GM12878 (cell line): Measurements from ENCODE around the gene MAP7. TPM values are rescaled to one million over a fixed set of nuclear protein-coding genes. Genes with fewer than 3 reads are reported as not detected.

Source experiments
- ATAC-seq: fragments of 200-7000 bp; cut with Tn5 transposase; 3 replicates; pipeline ENCODE4 v1.9.1; 2020; ENCODE audit warnings: mild to moderate bottlenecking, moderate library complexity
- BruUV-seq: library from RNA; stranded (reverse); fragments of 400-500 nt; replicated peaks from 2 replicates; lab custom pipeline; 2021; lab: Mats Ljungman, UMichigan
- CTCF ChIA-PET: fragments of 300-600 bp; sonication (Branson Sonifier 250); formaldehyde crosslinking; extraction: SDS; loops from one replicate; lab custom pipeline; 2021; ENCODE audit warnings: inconsistent platforms; lab: Yijun Ruan, JAX
- POLR2A ChIA-PET: fragments of 350-600 bp; formaldehyde crosslinking; extraction: SDS; loops from one replicate; lab custom pipeline; 2021; ENCODE audit warnings: inconsistent platforms; lab: Charles Lee
- RAD21 ChIA-PET: fragments of 300-600 bp; sonication (Branson Sonifier 250); formaldehyde crosslinking; loops from one replicate; lab custom pipeline; 2023; ENCODE audit warnings: antibody characterized with exemption; ENCODE audit not compliant: unreplicated experiment; lab: Charles Lee
- SMC1A ChIA-PET: fragments of 300-600 bp; sonication (Branson Sonifier 250); formaldehyde crosslinking; loops from one replicate; lab custom pipeline; 2023; ENCODE audit not compliant: unreplicated experiment, uncharacterized antibody; lab: Charles Lee
- DNase-seq: peaks from one replicate; pipeline ENCODE4 v3.0.0-alpha.2; 2011; ENCODE audit warnings: low read depth, low spot score
- FAIRE-seq: peaks from 3 replicates; lab custom pipeline; 2011; peaks lifted over from hg19 to GRCh38; lab: Jason Lieb, UNC
- H2AFZ ChIP-seq: 2 replicates; pipeline ENCODE4 v1.6.0; 2011; ENCODE audit warnings: low read depth, low read length, control low read depth; ENCODE audit not compliant: control insufficient read depth
- H3K27ac ChIP-seq: 2 replicates; pipeline ENCODE4 v1.5.1; 2011; ENCODE audit warnings: control low read depth; ENCODE audit not compliant: control insufficient read depth, insufficient read depth
- H3K27me3 ChIP-seq, 2 experiments: replicated peaks in 1 of 2; 2 replicates each; pipeline versions ENCODE4 v1.6.0 to v1.6.1; 2011; ENCODE audit warnings: low read length in 1 of 2; ENCODE audit not compliant: control insufficient read depth in 2 of 2, insufficient read depth in 2 of 2
- H3K36me3 ChIP-seq, 2 experiments: 2 replicates each; pipeline ENCODE4 v1.5.1; 2011; ENCODE audit warnings: low read length in 1 of 2; ENCODE audit not compliant: control insufficient read depth in 2 of 2, insufficient read depth in 2 of 2
- H3K4me1 ChIP-seq: 2 replicates; pipeline ENCODE4 v1.6.1; 2011; ENCODE audit warnings: mild to moderate bottlenecking, low read length, moderate library complexity, mixed read lengths; ENCODE audit not compliant: control insufficient read depth, insufficient read depth
- H3K4me2 ChIP-seq: 2 replicates; pipeline ENCODE4 v1.6.0; 2011; ENCODE audit warnings: control low read depth; ENCODE audit not compliant: control insufficient read depth, insufficient read depth
- H3K4me3 ChIP-seq: fragments of 200-600 bp; sonication (generic); 2 replicates; pipeline ENCODE4 v1.5.1; 2016
- H3K79me2 ChIP-seq: 2 replicates; pipeline ENCODE4 v1.6.0; 2011; ENCODE audit warnings: low read length; ENCODE audit not compliant: control insufficient read depth, insufficient read depth
- H3K9ac ChIP-seq: 2 replicates; pipeline ENCODE4 v1.8.0; 2011; ENCODE audit warnings: low read length, control low read depth, mixed read lengths; ENCODE audit not compliant: control insufficient read depth, insufficient read depth
- H3K9me3 ChIP-seq: replicated peaks from 3 replicates; pipeline ENCODE4 v1.5.1; 2011; ENCODE audit warnings: mild to moderate bottlenecking, low read length; ENCODE audit not compliant: control insufficient read depth, insufficient read depth
- H4K20me1 ChIP-seq: 2 replicates; pipeline ENCODE4 v1.6.0; 2011; ENCODE audit not compliant: control insufficient read depth, insufficient read depth
- CHD4 ChIP-seq: fragments of 200-600 bp; sonication (generic); IDR thresholded peaks from 2 replicates; pipeline ENCODE4 v1.6.1; 2016; ENCODE audit warnings: mild to moderate bottlenecking
- HDAC2 ChIP-seq: fragments of 200-600 bp; sonication (generic); IDR thresholded peaks from 2 replicates; pipeline ENCODE4 v1.6.1; 2017
- KDM1A ChIP-seq: fragments of 200-600 bp; sonication (generic); IDR thresholded peaks from 2 replicates; pipeline ENCODE4 v1.6.1; 2016; ENCODE audit warnings: borderline replicate concordance
- LARP7 ChIP-seq: fragments of 450-650 bp; IDR thresholded peaks from 2 replicates; pipeline ENCODE4 v1.6.1; 2017; ENCODE audit warnings: mild to moderate bottlenecking
- RCOR1 ChIP-seq: conservative IDR thresholded peaks from 2 replicates; pipeline ENCODE4 v1.6.1; 2012; ENCODE audit warnings: low read depth, low read length, improper control_type of control experiment
- SREBF2 ChIP-seq: IDR thresholded peaks from 2 replicates; pipeline ENCODE4 v1.6.1; 2012; ENCODE audit warnings: mild to moderate bottlenecking, low read length
- WGBS: methylation state at CpG from one replicate; pipeline ENCODE4 v1.1.6; 2016; ENCODE audit warnings: low lambda C conversion rate; ENCODE audit not compliant: insufficient replicate concordance, insufficient coverage; ENCODE audit errors: missing lambda C conversion rate; 5-methylcytosine and 5-hydroxymethylcytosine counted together
- in situ Hi-C: fragments of 300-500 bp; cut with MboI; formaldehyde crosslinking; loops from 9 replicates; pipeline ENCODE4 v1.14.3; 2018; ENCODE audit warnings: mixed read lengths
- intact Hi-C: fragments of 100-400 bp; cut with micrococcal nuclease; formaldehyde crosslinking; loops from one replicate; pipeline ENCODE4 v1.14.2; 2022; ENCODE audit not compliant: unreplicated experiment
- polyA plus RNA-seq, 11 experiments: library from polyadenylated mRNA; depleted of rRNA in 4 of 11; unstranded in 6 of 11; stranded (reverse) in 5 of 11; fragments of >200 nt; fragmentation: Nextera tagmentation in 4 of 11; fragmentation: Illumina TruSeq in 1 of 11; extraction: Ambion mirVana in 4 of 11; extraction: Trizol in 1 of 11; gene quantifications; 1 replicate in 1 of 11; 2 replicates in 10 of 11; pipeline versions ENCODE4 v1.2.1 to v1.2.3, GENCODE V29; 2011 to 2016; ENCODE audit warnings: inconsistent platforms in 2 of 11, missing spikeins in 2 of 11, low read depth in 1 of 11
- total RNA-seq, 4 experiments: library from RNA; depleted of rRNA in 3 of 4; stranded (reverse); fragments of >200 nt in 3 of 4; fragmentation: Illumina TruSeq in 1 of 4; extraction: Trizol in 1 of 4; gene quantifications; 2 replicates each; pipeline versions ENCODE4 v1.2.1 to v1.2.3, GENCODE V29; 2013 to 2021
- TF ChIP-seq, protein P1 (sequence below): fragments of 450-650 bp; IDR thresholded peaks from 2 replicates; pipeline ENCODE4 v1.6.1; 2014; ENCODE audit warnings: mild to moderate bottlenecking
- TF ChIP-seq, protein P2 (sequence below): IDR thresholded peaks from 2 replicates; pipeline ENCODE4 v1.6.1; 2012; ENCODE audit warnings: low read depth, low read length, improper control_type of control experiment

The MAP7 gene
- total and polyA plus RNA-seq, 10 of the 15 experiments (the other 5 are each of a cell fraction or from before 2014, with no cell fraction given) = 0.04 to 0.17 (median 0.08) TPM; not detected in 2

DNA sequence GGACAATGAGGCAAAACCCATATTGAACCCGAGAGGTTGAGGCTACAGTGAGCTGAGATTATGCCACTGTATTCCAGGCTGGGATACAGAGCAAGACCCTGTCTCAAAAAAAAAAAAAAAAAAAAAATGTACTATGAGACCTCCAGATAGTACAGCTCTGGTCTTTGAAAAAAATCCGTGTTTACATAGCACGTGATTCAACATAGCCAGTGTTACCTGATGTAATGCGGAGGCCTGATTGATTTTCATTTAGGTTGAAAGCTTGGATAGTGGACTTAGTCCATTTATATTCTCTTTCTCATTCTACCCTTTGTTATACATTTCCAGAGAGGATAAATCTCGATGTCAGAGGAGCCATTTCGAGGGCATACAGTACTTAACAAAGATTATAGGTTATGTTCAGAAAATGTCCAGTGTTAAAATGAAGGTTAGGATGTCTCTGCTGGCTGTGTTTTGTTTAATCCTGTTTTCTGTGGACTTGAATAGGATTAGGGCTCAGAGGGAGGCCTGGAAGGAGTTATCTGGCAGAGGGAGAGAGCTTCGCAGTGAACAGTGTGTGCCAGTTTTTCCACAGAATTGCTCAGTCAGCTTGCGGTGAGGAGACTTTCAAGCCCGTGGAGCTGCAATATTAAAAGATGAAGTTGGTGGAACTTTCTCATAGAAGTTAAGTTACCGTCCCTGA, 226.7 kb downstream of the MAP7 start:
- TF ChIP-seq, protein P1, sequence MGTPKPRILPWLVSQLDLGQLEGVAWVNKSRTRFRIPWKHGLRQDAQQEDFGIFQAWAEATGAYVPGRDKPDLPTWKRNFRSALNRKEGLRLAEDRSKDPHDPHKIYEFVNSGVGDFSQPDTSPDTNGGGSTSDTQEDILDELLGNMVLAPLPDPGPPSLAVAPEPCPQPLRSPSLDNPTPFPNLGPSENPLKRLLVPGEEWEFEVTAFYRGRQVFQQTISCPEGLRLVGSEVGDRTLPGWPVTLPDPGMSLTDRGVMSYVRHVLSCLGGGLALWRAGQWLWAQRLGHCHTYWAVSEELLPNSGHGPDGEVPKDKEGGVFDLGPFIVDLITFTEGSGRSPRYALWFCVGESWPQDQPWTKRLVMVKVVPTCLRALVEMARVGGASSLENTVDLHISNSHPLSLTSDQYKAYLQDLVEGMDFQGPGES = no peak
- TF ChIP-seq LARP7 (no peak), CHD4 (no peak), SREBF2 (no peak), HDAC2 (no peak), RCOR1 (no peak), KDM1A (no peak)
- TF ChIP-seq, protein P2, sequence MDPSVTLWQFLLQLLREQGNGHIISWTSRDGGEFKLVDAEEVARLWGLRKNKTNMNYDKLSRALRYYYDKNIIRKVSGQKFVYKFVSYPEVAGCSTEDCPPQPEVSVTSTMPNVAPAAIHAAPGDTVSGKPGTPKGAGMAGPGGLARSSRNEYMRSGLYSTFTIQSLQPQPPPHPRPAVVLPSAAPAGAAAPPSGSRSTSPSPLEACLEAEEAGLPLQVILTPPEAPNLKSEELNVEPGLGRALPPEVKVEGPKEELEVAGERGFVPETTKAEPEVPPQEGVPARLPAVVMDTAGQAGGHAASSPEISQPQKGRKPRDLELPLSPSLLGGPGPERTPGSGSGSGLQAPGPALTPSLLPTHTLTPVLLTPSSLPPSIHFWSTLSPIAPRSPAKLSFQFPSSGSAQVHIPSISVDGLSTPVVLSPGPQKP = no peak
- ChIA-PET CTCF (interaction anchor here (0.9 kb wide), 1 partner anchor 8 kb away, joined by 3 read pairs; no protein-coding TSS in a partner anchor), SMC1A (interaction anchor here (0.6 to 1.3 kb wide), 2 partner anchors 10 to 14 kb away, joined by 3 read pairs; no protein-coding TSS in a partner anchor), POLR2A (no interaction called here), RAD21 (no interaction called here)
- Histone ChIP-seq H3K79me2 (no peaks in the 10 kb centered on the region), H3K4me1 (no peaks in the 10 kb centered on the region), H3K9me3 (no peaks in the 10 kb centered on the region), H3K27me3 (no peaks in the 10 kb centered on the region; a peak in 2 of 4 replicates), H3K4me2 (no peak overlapping the region), H2AFZ (no peak overlapping the region), H3K9ac (no peak overlapping the region), H3K27ac (no peak overlapping the region), H4K20me1 (no peaks in the 10 kb centered on the region), H3K4me3 (no peak overlapping the region), H3K36me3 (no peaks in the 10 kb centered on the region)
- no TSS peak for BruUV-seq
- in situ Hi-C loops (no loop called here), intact Hi-C loops (no loop called here)
- WGBS = 27% methylated on average over 10 of the region's 10 CpGs
- FAIRE-seq = no peak
- no peak for ATAC-seq
- no peak for DNase-seq
